GM13977 (cell line): Measurements from ENCODE around the gene SYNJ1.

Experiments used
- DNase-seq: peaks from one replicate; pipeline ENCODE4 v3.0.0; 2012; ENCODE audit warnings: low spot score
- CTCF ChIP-seq: IDR thresholded peaks from 2 replicates; pipeline ENCODE4 v1.5.1; 2012; ENCODE audit warnings: mild to moderate bottlenecking, control low read depth; ENCODE audit not compliant: insufficient read depth; ENCODE audit errors: extremely low read depth, missing control alignments
- in situ Hi-C: fragments of 300-500 bp; cut with MboI; formaldehyde crosslinking; loops from one replicate; pipeline ENCODE4 v1.12.0; 2022; ENCODE audit warnings: low sequenced_read_pairs, low pct_unique_long_range_greater_than_20kb, mixed read lengths, inconsistent platforms; ENCODE audit not compliant: unreplicated experiment

The SYNJ1 gene

GRCh38 chr21:32768530-32768929 lies 40.7 kb upstream of the SYNJ1 start:
- in situ Hi-C loops = no loop called here
- TF ChIP-seq CTCF = no peak
- no peak for DNase-seq

- TF ChIP-seq CTCF = no peak
- no peak for DNase-seq
- in situ Hi-C loops = no loop called here
Observed at GRCh38 chr21:32765058-32765457, 37.2 kb upstream of the SYNJ1 start.

- TF ChIP-seq CTCF = no peak
- in situ Hi-C loops = no loop called here
- DNase-seq = no peak
Observed at GRCh38 chr21:32764186-32764585, 36.4 kb upstream of the SYNJ1 start.

GRCh38 chr21:32757804-32758203 lies 30.0 kb upstream of the SYNJ1 start:
- in situ Hi-C loops = no loop called here
- DNase-seq = no peak

GRCh38 chr21:32756096-32756495 lies 28.3 kb upstream of the SYNJ1 start:
- in situ Hi-C loops = no loop called here
- no peak for TF ChIP-seq CTCF
- no peak for DNase-seq

More at GRCh38 chr21:32757804-32758203, 30.0 kb upstream of the SYNJ1 start:
- no peak for TF ChIP-seq CTCF

GRCh38 chr21:32753818-32754585 lies 26.2 kb upstream of the SYNJ1 start:
- in situ Hi-C loops = no loop called here
- no peak for TF ChIP-seq CTCF
- DNase-seq = no peak
